ENCODE measurements around the gene PRKN. TPM values are rescaled to one million over a fixed set of nuclear protein-coding genes. Genes with fewer than 3 reads are reported as not detected.

The PRKN gene
- total and polyA plus RNA-seq, 2 donors (not counting 3 experiments of a cell fraction or from before 2014, with no cell fraction given) = 0.06 TPM; not detected in 1

- BruUV-seq (replicated peaks) = no TSS peak
- Histone ChIP-seq H4K20me1 (replicated peaks; ENCODE audit: control insufficient read depth, extremely low read depth, insufficient read depth, low read length) (no peaks in the 10 kb centered on the region), H3K27ac (ENCODE audit: insufficient read depth, low read depth, low read length) (no peak overlapping the region), H3K9me3 (replicated peaks; ENCODE audit: control insufficient read depth, insufficient read depth, low read length) (no peaks in the 10 kb centered on the region), H3K4me1 (ENCODE audit: control insufficient read depth, extremely low read depth, insufficient read depth, low read length) (no peaks in the 10 kb centered on the region), H3K4me3 (replicated peaks in 1 of 3; ENCODE audit: insufficient read depth in 1 of 3, low read depth in 1 of 3, low read length in 3 of 3) (no peak overlapping the region), H3K4me2 (ENCODE audit: insufficient read depth, low read length) (no peak overlapping the region), H3K27me3 (ENCODE audit: control insufficient read depth in 2 of 2, insufficient read depth in 2 of 2, low read length in 2 of 2) (no peaks in the 10 kb centered on the region), H3K9ac (replicated peaks; ENCODE audit: extremely low read depth, insufficient read depth, low read length) (no peak overlapping the region), H3K79me2 (ENCODE audit: control insufficient read depth, insufficient read depth, low read length) (no peaks in the 10 kb centered on the region), H2AFZ (ENCODE audit: low read depth, low read length) (no peak overlapping the region), H3K9me1 (replicated peaks; ENCODE audit: control insufficient read depth, extremely low read depth, insufficient read depth, low read length) (no peaks in the 10 kb centered on the region), H3K36me3 (ENCODE audit: control insufficient read depth in 2 of 2, extremely low read depth in 1 of 2, insufficient read depth in 2 of 2, low read length in 2 of 2) (no peaks in the 10 kb centered on the region)
- TF ChIP-seq MYC (IDR thresholded peaks at IDR 0.05; ENCODE audit: low read depth, low read length) = no peak
- TF ChIP-seq CTCF (IDR thresholded peaks at IDR 0.05; ENCODE audit: extremely low read depth in 1 of 2, insufficient read depth in 1 of 2, low read depth in 1 of 2, low read length in 2 of 2) = no peak
- TF ChIP-seq MAX (IDR thresholded peaks at IDR 0.05; ENCODE audit: insufficient read depth, insufficient read length) = no peak
- FAIRE-seq = no peak
- ChIA-PET CTCF (no interaction called here), POLR2A (no interaction called here)
- intact Hi-C loops (cut with micrococcal nuclease) (no loop called here), dilution Hi-C loops (cut with MboI; ENCODE audit: extremely low pct_ligation_motif_present, low sequenced_read_pairs) (no loop called here)
- DNase-seq (ENCODE audit: low read depth, low spot score) = no peak
Measured at GRCh38 chr6:161947371-161947770, 780.2 kb downstream of the PRKN start.

GRCh38 chr6:161946461-161946860 is 781.1 kb downstream of the PRKN start:
- intact Hi-C loops (cut with micrococcal nuclease) = no loop called here
- Histone ChIP-seq H3K79me2 (ENCODE audit: control insufficient read depth, insufficient read depth, low read length) (no peaks in the 10 kb centered on the region), H3K9me3 (replicated peaks; ENCODE audit: control insufficient read depth, insufficient read depth, low read length) (no peaks in the 10 kb centered on the region), H3K27me3 (ENCODE audit: control insufficient read depth in 2 of 2, insufficient read depth in 2 of 2, low read length in 2 of 2) (no peaks in the 10 kb centered on the region), H3K4me1 (ENCODE audit: control insufficient read depth, extremely low read depth, insufficient read depth, low read length) (no peaks in the 10 kb centered on the region), H4K20me1 (replicated peaks; ENCODE audit: control insufficient read depth, extremely low read depth, insufficient read depth, low read length) (no peaks in the 10 kb centered on the region), H3K27ac (ENCODE audit: insufficient read depth, low read depth, low read length) (no peak overlapping the region), H3K4me3 (replicated peaks in 1 of 3; ENCODE audit: insufficient read depth in 1 of 3, low read depth in 1 of 3, low read length in 3 of 3) (no peak overlapping the region), H2AFZ (ENCODE audit: low read depth, low read length) (no peak overlapping the region), H3K4me2 (ENCODE audit: insufficient read depth, low read length) (no peak overlapping the region), H3K9me1 (replicated peaks; ENCODE audit: control insufficient read depth, extremely low read depth, insufficient read depth, low read length) (no peaks in the 10 kb centered on the region), H3K36me3 (ENCODE audit: control insufficient read depth in 2 of 2, extremely low read depth in 1 of 2, insufficient read depth in 2 of 2, low read length in 2 of 2) (no peaks in the 10 kb centered on the region), H3K9ac (replicated peaks; ENCODE audit: extremely low read depth, insufficient read depth, low read length) (no peak overlapping the region)
- CTCF ChIA-PET = no interaction called here
- POLR2A ChIA-PET = no interaction called here
- FAIRE-seq (no peak), DNase-seq (ENCODE audit: low read depth, low spot score) (no peak)
- dilution Hi-C loops (cut with MboI; ENCODE audit: extremely low pct_ligation_motif_present, low sequenced_read_pairs) = no loop called here
- no peak for TF ChIP-seq FOS (IDR thresholded peaks at IDR 0.05; ENCODE audit: borderline replicate concordance, insufficient read depth, low read length)
- TF ChIP-seq MAX (IDR thresholded peaks at IDR 0.05; ENCODE audit: insufficient read depth, insufficient read length) = no peak
- no peak for TF ChIP-seq POLR2A (IDR thresholded peaks at IDR 0.05; ENCODE audit: low read depth, low read length)
- TF ChIP-seq GATA2 (IDR thresholded peaks at IDR 0.05; ENCODE audit: insufficient read depth, insufficient read length, low read depth, low read length) = no peak
- no peak for TF ChIP-seq JUN (IDR thresholded peaks at IDR 0.05; ENCODE audit: borderline replicate concordance, insufficient read depth, insufficient read length, low read depth)
- TF ChIP-seq MYC (IDR thresholded peaks at IDR 0.05; ENCODE audit: low read depth, low read length) = no peak
- TF ChIP-seq CTCF (IDR thresholded peaks at IDR 0.05; ENCODE audit: extremely low read depth in 1 of 2, insufficient read depth in 1 of 2, low read depth in 1 of 2, low read length in 2 of 2) = no peak
- no peak for TF ChIP-seq EZH2 (IDR thresholded peaks at IDR 0.05; ENCODE audit: borderline replicate concordance, low read depth, low read length, severe bottlenecking)
- no peak for TF ChIP-seq POLR2AphosphoS5 (IDR thresholded peaks at IDR 0.05; ENCODE audit: insufficient read depth, low read depth, low read length)
- BruUV-seq (replicated peaks) = no TSS peak

All from endothelial cell of umbilical vein (primary cell).